HG03045 (cell line): ENCODE data around the gene RNF150.
A peak's percentile ranks its signal among the peaks of the same experiment; 100 is the strongest.

Source experiments
- ATAC-seq: cut with Tn5 transposase; IDR thresholded peaks from one replicate; pipeline ENCODE4 v1.9.1; 2021; ENCODE audit warnings: mild to moderate bottlenecking, moderate library complexity; ENCODE audit not compliant: unreplicated experiment

The RNF150 gene

GRCh38 chr4:141132072-141132708 lies 1.1 kb downstream of the RNF150 start:
- peak; percentile 23 for ATAC-seq

GRCh38 chr4:141131723-141132071 lies 1.6 kb downstream of the RNF150 start:
- no peak for ATAC-seq

DNA sequence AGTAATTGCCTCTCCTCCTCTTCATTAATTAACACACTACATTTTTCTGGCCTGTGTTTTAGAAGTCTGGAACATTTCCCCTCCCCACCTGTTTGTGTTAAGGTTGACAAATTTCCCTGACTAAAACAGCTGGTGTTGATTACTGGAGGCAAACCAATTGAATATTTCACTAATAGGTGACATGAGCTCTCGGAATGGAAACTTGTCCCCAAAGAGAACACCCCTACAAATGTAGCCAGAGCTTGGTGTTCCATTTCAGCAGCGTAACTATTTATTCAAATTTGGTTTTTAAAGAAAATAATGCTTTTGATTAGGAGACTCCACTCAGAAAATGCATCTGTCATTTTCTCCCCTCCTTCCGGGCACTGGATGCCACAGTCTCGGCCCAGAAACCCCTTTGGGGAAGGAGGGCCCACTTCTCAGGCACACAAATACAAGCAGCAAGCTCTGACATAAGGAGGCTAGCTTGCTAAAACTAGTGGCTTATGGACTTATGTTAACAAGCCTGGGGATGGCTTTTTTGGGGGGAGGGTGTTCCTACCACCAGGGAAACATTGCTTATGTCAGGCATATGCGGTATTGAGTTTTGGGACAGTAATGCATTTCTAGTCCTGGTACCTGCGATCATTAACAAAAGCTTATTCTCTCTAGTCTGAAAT lies 2.2 kb downstream of the RNF150 start:
- no peak for ATAC-seq

DNA sequence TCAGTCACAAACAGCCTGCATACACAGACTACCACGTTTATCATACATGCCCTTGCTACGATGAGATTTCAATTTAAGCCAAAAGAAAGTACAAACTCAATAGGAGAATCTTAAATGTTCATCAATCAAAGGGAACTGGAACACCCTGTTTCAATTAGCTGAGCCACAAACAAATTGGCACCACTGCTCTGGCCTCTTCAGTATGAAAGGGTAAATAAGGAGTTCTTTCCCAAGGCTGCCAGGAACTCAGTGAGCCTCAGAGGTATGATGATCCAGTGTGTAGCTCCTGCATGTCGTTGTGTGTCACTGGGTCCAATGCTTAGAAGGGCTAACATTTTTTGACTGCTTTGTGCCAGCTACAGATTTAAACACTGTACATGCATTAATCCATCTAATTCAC lies 5.4 kb downstream of the RNF150 start:
- ATAC-seq = no peak

GRCh38 chr4:141126769-141127168 lies 6.5 kb downstream of the RNF150 start:
- ATAC-seq = no peak

GRCh38 chr4:141124224-141124623 lies 9.0 kb downstream of the RNF150 start:
- no peak for ATAC-seq

DNA sequence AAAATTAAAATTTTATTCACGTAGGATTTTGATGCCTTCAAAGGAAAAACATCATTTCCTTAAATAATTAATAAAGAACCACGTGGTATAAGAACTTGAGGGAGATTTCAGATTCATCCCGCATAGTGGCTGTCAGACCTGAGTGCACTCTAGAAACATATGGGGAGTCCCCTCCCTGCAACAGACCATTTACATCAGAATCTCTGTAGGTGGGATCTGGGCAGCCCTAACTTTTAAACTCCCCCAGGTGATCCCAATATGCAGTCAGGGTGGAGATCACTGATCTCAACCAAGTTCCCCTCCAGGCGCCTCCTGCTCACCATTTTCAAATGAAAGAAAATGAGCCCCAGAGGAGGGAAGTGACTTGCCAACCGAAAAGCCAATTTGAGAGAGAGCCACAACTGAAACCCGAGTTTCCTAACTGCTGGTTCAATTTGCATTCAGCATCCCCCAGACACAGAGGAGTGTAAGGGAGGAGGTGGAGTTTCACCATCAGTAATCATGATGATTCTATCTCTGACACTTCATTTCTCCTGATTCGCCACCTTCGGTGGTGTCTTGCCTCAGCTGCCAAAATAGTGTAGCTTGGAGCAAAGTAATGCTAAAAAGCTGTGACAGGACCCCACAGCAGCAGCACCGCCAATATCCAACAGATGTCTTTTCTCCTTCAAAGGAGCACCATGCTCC lies 11.4 kb downstream of the RNF150 start:
- peak; percentile 85 for ATAC-seq

DNA sequence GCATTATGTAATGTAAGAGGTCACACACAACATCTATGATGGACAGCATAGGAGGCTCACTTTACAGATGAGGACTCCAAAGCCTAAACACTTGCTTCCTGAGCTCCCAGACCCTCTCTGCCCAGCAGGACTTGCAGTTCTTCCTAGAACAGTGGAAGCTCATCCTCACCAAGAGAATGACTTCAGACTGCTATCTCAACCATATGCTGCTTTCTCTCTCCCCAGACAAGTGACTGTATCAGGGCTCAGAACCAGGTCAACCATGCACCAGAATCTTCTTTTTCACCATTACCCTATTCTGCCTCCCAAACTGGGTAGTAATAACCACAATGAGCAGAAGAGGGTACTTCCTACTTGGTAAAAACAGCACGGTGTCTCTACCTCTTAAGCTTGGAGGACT lies 12.2 kb downstream of the RNF150 start:
- no peak for ATAC-seq

- no peak for ATAC-seq
These were observed 13.2 kb downstream of the RNF150 start for GRCh38 chr4:141120036-141120593.

GRCh38 chr4:141119071-141119470 lies 14.2 kb downstream of the RNF150 start:
- no peak for ATAC-seq

- ATAC-seq = no peak
These were observed 14.9 kb downstream of the RNF150 start for GRCh38 chr4:141118381-141118780.

DNA sequence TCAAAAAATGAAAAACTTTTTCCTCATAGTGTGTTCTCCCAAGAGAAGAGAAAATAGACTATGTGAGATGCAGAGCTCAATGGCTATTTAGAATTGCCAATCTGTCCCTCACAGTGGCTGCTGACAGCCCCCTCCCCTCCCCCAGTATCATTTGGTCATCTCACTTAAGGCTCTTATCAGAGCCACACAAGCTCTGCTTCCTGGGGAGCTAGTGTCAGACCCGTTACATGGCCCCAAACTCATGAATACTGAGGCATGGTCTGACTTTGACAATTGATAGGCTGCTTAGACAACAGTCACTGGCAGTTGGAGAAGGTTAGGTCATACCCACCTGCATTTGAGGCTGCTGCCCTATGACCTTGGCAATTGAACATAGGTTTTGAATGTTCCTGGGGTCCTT lies 15.3 kb downstream of the RNF150 start:
- no peak for ATAC-seq

DNA sequence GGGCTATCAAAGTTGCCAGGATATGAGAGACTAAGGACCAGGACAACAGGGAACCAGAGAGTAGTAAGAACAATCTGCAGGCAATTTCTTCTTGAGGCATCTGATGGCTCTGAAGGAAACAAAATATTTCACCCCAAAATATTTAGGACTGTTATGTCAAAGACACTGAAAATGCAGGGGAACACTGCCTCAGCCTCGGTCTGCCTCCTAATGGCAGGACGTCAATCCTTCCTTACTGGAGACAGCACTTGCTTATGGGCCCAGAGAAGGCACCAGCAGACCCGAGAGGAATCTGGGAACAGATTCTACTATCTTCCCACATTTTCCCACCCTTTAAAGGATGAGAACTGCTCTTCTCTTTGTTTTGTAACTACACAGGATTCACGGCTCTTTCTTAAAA lies 23.3 kb downstream of the RNF150 start:
- ATAC-seq = no peak

GRCh38 chr4:141107927-141108326 lies 25.3 kb downstream of the RNF150 start:
- ATAC-seq = no peak

- ATAC-seq = no peak
These were observed 30.9 kb downstream of the RNF150 start for GRCh38 chr4:141102367-141102766.

DNA sequence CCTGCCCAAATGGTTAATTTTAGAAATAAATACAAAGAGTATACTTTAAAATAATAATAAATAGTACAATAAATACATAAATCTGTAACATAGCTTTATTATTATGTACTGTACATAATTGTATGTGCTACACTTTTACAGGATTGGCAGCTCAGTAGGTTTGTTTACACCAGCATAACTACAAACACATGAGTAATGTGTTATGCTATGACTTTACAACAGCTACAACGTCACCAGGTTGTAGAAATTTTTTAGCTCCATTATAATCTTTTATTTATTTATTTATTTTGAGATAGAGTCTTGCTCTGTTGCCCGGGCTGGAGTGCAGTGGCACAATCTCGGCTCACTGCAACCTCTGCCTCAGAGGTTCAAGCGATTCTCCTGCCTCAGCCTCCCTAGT lies 31.8 kb downstream of the RNF150 start:
- ATAC-seq = no peak

- ATAC-seq = no peak
These were observed 33.9 kb downstream of the RNF150 start for GRCh38 chr4:141099326-141099725.

GRCh38 chr4:141098163-141098562 lies 35.1 kb downstream of the RNF150 start:
- no peak for ATAC-seq

GRCh38 chr4:141090473-141090872 lies 42.8 kb downstream of the RNF150 start:
- ATAC-seq = no peak

- no peak for ATAC-seq
These were observed 51.3 kb downstream of the RNF150 start for GRCh38 chr4:141081921-141082395.

DNA sequence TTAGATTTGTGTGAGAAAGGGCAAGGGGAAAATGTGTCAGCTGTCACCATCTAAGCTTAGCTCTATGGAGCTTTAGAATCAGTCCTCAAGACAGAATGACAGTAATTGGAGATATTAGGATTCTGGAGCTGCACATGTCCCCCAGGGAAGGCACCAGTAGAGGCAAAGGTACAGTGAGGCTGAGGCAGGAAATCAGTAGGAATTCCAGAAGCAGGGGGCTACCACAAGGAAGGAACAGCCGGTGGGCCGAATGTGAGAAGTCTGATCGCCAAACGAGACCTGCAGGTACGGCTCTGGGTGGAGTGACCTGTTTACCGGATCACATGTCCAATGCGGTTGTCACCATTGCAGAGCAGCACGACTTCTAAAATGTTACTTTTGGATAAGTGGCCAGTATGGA lies 52.6 kb downstream of the RNF150 start:
- ATAC-seq = no peak

DNA sequence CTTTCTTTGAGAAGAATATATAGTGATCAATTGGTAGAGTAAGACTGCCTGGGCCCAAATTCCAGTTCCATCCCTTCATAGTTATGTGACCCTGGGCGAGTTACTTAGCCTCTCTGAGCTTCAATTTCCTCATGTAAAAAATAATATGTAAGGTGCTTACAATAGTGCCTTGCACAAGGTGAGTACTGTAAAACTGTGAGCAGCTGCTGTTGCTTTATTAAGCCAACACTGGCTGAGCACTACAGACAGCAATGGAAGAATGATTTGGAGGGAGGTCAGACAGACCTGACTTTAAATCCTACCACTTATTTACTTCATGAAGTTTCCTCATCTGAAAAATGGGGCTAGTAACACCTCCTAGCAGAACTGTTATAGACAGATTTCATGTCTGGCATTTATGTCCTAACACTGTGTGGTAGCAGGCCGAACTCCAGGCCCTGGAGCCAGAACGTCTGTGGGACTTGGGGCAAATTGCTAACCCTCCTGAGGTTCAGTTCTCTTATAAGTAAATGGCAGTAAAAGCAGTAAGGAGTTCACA lies 53.8 kb downstream of the RNF150 start:
- ATAC-seq = no peak
